Dermis microvascular lymphatic vessel endothelial cell (primary cell): ENCODE results near the gene KIRREL3. TPM values are rescaled to one million over a fixed set of nuclear protein-coding genes. Genes with fewer than 3 reads are reported as not detected.
"Not testable (repeated sequence)": the region's sequence is repeated elsewhere in the genome, so short reads cannot be mapped to it uniquely, and the experiment has no call there.

Source experiments
- DNase-seq, 2 donors: peaks; one replicate each; pipeline versions ENCODE4 v3.0.0 to v3.0.0-alpha.2; 2010; ENCODE audit warnings: low read depth in 2 of 2
- total RNA-seq: library from RNA; depleted of rRNA; stranded (reverse); fragments of >200 nt; gene quantifications from 2 replicates; pipeline ENCODE4 v1.2.1, GENCODE V29; 2014

The KIRREL3 gene
- total RNA-seq, 1 donor from 2014 or later: not detected

GRCh38 chr11:126409620-126409985 is 591.0 kb downstream of the KIRREL3 start:
- no peak for DNase-seq

GRCh38 chr11:126408901-126409619 is 591.5 kb downstream of the KIRREL3 start:
- no peak for DNase-seq

- no peak for DNase-seq
Measured at GRCh38 chr11:126408496-126408895, 592.1 kb downstream of the KIRREL3 start.

- no peak for DNase-seq
Measured at GRCh38 chr11:126407682-126408288, 592.8 kb downstream of the KIRREL3 start.

GRCh38 chr11:126407101-126407521 is 593.5 kb downstream of the KIRREL3 start:
- no peak for DNase-seq

GRCh38 chr11:126406368-126406767 is 594.2 kb downstream of the KIRREL3 start:
- DNase-seq: no peak

- DNase-seq: no peak
Measured at GRCh38 chr11:126405906-126406305, 594.7 kb downstream of the KIRREL3 start.

GRCh38 chr11:126405374-126405773 is 595.2 kb downstream of the KIRREL3 start:
- no peak for DNase-seq

GRCh38 chr11:126404367-126404766 is 596.2 kb downstream of the KIRREL3 start:
- DNase-seq: no peak

- no peak for DNase-seq
Measured at GRCh38 chr11:126403658-126404057, 596.9 kb downstream of the KIRREL3 start.

GRCh38 chr11:126403022-126403581 is 597.5 kb downstream of the KIRREL3 start:
- no peak for DNase-seq

- DNase-seq: no peak
Measured at GRCh38 chr11:126400479-126400878, 600.1 kb downstream of the KIRREL3 start.

GRCh38 chr11:126400019-126400418 is 600.6 kb downstream of the KIRREL3 start:
- DNase-seq: no peak

- DNase-seq: no peak
Measured at GRCh38 chr11:126398721-126399120, 601.8 kb downstream of the KIRREL3 start.

- no peak for DNase-seq
Measured at GRCh38 chr11:126398296-126398695, 602.3 kb downstream of the KIRREL3 start.

GRCh38 chr11:126396965-126397364 is 603.6 kb downstream of the KIRREL3 start:
- no peak for DNase-seq

- DNase-seq: not testable (repeated sequence)
Measured at GRCh38 chr11:126396266-126396665, 604.3 kb downstream of the KIRREL3 start.

GRCh38 chr11:126395784-126396183 is 604.8 kb downstream of the KIRREL3 start:
- DNase-seq: not testable (repeated sequence)

GRCh38 chr11:126394634-126395072 is 605.9 kb downstream of the KIRREL3 start:
- not testable (repeated sequence) for DNase-seq

GRCh38 chr11:126394036-126394435 is 606.5 kb downstream of the KIRREL3 start:
- DNase-seq: no peak

GRCh38 chr11:126393143-126393542 is 607.4 kb downstream of the KIRREL3 start:
- DNase-seq: no peak

GRCh38 chr11:126392633-126393013 is 607.9 kb downstream of the KIRREL3 start:
- DNase-seq: no peak
